C4-2B (cell line): ENCODE measurements around the gene NFYB.
"Not testable (repeated sequence)": the region's sequence is repeated elsewhere in the genome, so short reads cannot be mapped to it uniquely, and the experiment has no call there.

Experiments
- CTCF ChIP-seq: fragments of 450-650 bp; conservative IDR thresholded peaks from 2 replicates; pipeline ENCODE4 v1.5.1; 2017; ENCODE audit warnings: mild to moderate bottlenecking
- ZFX ChIP-seq: fragments of 450-650 bp; IDR thresholded peaks from 2 replicates; pipeline ENCODE4 v1.6.1; 2017

DNA sequence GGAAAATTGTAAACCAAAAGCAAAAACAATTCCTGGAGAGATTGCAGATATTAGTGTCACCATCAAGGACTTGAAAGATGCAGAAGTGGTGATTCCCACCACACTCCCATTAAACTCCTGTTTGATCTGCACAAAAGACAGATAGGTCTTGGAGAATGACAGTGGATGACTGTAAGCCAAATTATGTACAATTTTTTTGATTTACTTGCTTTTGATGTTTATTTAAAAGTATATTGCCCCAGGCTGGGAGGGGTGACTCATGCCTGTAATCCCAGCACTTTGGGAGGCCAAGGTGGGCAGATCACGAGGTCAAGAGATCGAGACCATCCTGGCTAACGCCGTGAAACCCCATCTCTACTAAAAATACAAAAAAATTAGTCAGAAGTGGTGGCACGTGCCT is 35.8 kb upstream of the NFYB start:
- TF ChIP-seq CTCF, ZFX: not testable (repeated sequence)
